ENCODE data around the gene KIF25. TPM values are rescaled to one million over a fixed set of nuclear protein-coding genes. Genes with fewer than 3 reads are reported as not detected.

KIF25 gene
- total and polyA plus RNA-seq, 8 donors, result 0.23 to 0.35 (median 0.26) TPM; not detected in 4

GRCh38 chr6:167993169-167993568 is 4.3 kb upstream of the KIF25 start:
- intact Hi-C loops (cut with DNase I), result no loop called here
- Histone ChIP-seq H3K27me3 (no peaks in the 10 kb centered on the region), H3K9me3 (no peaks in the 10 kb centered on the region), H3K36me3 (no peaks in the 10 kb centered on the region), H3K27ac (no peak overlapping the region), H3K4me3 (no peak overlapping the region), H3K4me1 (no peaks in the 10 kb centered on the region)
- FAIRE-seq, result no peak
- TF ChIP-seq CTCF (IDR thresholded peaks at IDR 0.05), result no peak
- no peak for DNase-seq
- WGBS, 2 donors, result 87 to 88% methylated on average over 16 of the region's 16 CpGs
- ATAC-seq, result no peak

GRCh38 chr6:167993831-167994230 is 3.6 kb upstream of the KIF25 start:
- no peaks in the 10 kb centered on the region for H3K9me3 ChIP-seq
- H3K4me1 ChIP-seq, result no peaks in the 10 kb centered on the region
- intact Hi-C loops (cut with DNase I), result no loop called here
- no peak for TF ChIP-seq CTCF (IDR thresholded peaks at IDR 0.05)
- no peaks in the 10 kb centered on the region for H3K27me3 ChIP-seq
- H3K4me3 ChIP-seq, result no peak overlapping the region
- ATAC-seq (no peak), DNase-seq (no peak), FAIRE-seq (no peak)
- H3K36me3 ChIP-seq, result no peaks in the 10 kb centered on the region
- WGBS, 2 donors, result 65 to 71% methylated on average over 11 of the region's 11 CpGs
- no peak overlapping the region for H3K27ac ChIP-seq

GRCh38 chr6:167995302-167995701 is 2.2 kb upstream of the KIF25 start:
- FAIRE-seq, result no peak
- intact Hi-C loops (cut with DNase I), result no loop called here
- DNase-seq, result no peak
- 82 to 91% methylated on average over 11 to 12 of the region's 12 CpGs for whole genome bisulfite sequencing, 2 donors
- no peaks in the 10 kb centered on the region for H3K9me3 ChIP-seq
- TF ChIP-seq CTCF (IDR thresholded peaks at IDR 0.05), result no peak
- no peak overlapping the region for H3K4me3 ChIP-seq
- no peak overlapping the region for H3K27ac ChIP-seq
- ATAC-seq, result no peak
- H3K36me3 ChIP-seq, result no peaks in the 10 kb centered on the region
- no peaks in the 10 kb centered on the region for H3K4me1 ChIP-seq
- H3K27me3 ChIP-seq, result no peaks in the 10 kb centered on the region

GRCh38 chr6:167995731-167996151 is 1.7 kb upstream of the KIF25 start:
- TF ChIP-seq CTCF (IDR thresholded peaks at IDR 0.05), result no peak
- H3K9me3 ChIP-seq, result no peaks in the 10 kb centered on the region
- WGBS, 2 donors, result 90 to 94% methylated on average over 22 of the region's 22 CpGs
- no peaks in the 10 kb centered on the region for H3K4me1 ChIP-seq
- no peaks in the 10 kb centered on the region for H3K36me3 ChIP-seq
- intact Hi-C loops (cut with DNase I), result no loop called here
- ATAC-seq, result no peak
- no peak overlapping the region for H3K27ac ChIP-seq
- no peaks in the 10 kb centered on the region for H3K27me3 ChIP-seq
- no peak for DNase-seq
- no peak for FAIRE-seq
- H3K4me3 ChIP-seq, result no peak overlapping the region

- TF ChIP-seq CTCF (IDR thresholded peaks at IDR 0.05), result no peak
- ATAC-seq (no peak), DNase-seq (no peak), FAIRE-seq (no peak)
- H3K27me3 ChIP-seq, result no peaks in the 10 kb centered on the region
- H3K4me3 ChIP-seq, result no peak overlapping the region
- no peaks in the 10 kb centered on the region for H3K9me3 ChIP-seq
- no peak overlapping the region for H3K27ac ChIP-seq
- intact Hi-C loops (cut with DNase I), result no loop called here
- no peaks in the 10 kb centered on the region for H3K4me1 ChIP-seq
- H3K36me3 ChIP-seq, result no peaks in the 10 kb centered on the region
- WGBS, 2 donors, result 73 to 78% methylated on average over 32 to 41 of the region's 43 CpGs
Observed at GRCh38 chr6:167996424-167997199, 859 bp upstream of the KIF25 start.

Measured in pancreas (tissue), 10 donors.